Measurements from ENCODE around the gene NOS1AP.

The NOS1AP gene

DNA sequence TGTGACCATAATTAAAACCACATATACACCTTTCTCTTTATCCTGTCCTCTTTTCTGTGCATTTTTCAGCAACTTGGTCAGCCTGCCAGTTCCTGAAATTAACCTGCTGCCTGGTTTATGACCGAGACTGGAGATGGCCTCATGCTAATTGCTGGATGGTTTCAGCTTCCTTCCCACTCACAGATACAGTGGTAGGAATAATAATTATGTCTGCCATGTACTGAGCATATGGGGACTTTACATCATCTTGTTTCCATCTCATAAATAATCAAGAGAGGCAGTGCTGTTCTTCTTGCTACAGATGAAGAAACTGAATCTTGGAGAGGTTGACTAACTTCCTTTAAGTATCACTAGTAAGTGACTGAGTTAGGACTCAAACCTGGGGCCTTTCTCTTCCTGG lies 148.2 kb downstream of the NOS1AP start:
- DNase-seq (ENCODE audit: low read depth): no peak
- TF ChIP-seq, protein P1, sequence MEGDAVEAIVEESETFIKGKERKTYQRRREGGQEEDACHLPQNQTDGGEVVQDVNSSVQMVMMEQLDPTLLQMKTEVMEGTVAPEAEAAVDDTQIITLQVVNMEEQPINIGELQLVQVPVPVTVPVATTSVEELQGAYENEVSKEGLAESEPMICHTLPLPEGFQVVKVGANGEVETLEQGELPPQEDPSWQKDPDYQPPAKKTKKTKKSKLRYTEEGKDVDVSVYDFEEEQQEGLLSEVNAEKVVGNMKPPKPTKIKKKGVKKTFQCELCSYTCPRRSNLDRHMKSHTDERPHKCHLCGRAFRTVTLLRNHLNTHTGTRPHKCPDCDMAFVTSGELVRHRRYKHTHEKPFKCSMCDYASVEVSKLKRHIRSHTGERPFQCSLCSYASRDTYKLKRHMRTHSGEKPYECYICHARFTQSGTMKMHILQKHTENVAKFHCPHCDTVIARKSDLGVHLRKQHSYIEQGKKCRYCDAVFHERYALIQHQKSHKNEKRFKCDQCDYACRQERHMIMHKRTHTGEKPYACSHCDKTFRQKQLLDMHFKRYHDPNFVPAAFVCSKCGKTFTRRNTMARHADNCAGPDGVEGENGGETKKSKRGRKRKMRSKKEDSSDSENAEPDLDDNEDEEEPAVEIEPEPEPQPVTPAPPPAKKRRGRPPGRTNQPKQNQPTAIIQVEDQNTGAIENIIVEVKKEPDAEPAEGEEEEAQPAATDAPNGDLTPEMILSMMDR (conservative IDR thresholded peaks at IDR 0.05; ENCODE audit: low read depth, low read length): no peak
- H3K4me3 ChIP-seq (ENCODE audit: low read depth, low read length): no peak overlapping the region

DNA sequence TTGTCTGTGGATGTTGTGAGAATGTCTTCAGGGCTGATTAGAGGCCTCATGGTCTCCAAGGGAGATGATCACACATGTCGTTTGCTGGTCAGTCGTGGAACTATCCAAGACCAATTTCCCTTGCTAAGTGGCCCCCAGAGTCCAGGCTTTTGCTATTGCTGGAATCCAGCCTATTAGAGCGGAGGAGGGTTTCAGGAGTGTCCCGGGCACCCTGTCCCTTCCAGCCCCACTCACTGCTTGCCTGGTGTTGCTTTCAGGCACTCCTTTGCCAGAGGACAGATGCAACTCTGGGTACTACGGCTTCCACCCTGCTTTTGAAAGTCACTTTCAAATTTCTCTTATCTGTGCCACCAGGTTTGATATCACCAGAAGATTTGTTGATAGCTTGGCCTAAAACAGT lies 149.1 kb downstream of the NOS1AP start:
- TF ChIP-seq, protein P1 (conservative IDR thresholded peaks at IDR 0.05; ENCODE audit: low read depth, low read length): no peak
- H3K4me3 ChIP-seq (ENCODE audit: low read depth, low read length): no peak overlapping the region
- no peak for DNase-seq (ENCODE audit: low read depth)

DNA sequence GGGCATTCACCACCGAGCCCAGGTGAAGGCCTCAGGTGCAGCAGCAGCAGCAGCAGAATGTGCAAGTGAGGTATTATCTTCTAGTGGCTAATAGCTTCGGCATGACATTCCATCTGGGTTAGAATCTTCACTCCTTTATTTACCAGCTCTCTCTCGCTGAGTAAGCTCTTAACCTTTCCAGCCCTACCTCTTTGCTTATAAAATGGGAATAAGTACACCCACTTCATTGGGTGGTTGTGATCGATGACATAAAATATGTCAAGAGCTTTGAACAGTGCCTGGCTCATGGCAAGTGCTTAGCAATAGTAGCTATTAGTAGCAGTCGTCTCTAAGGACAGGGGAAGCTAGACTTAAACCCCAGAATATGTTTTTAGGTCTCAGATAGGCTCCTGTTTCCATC lies 149.5 kb downstream of the NOS1AP start:
- H3K4me3 ChIP-seq (ENCODE audit: low read depth, low read length): no peak overlapping the region
- DNase-seq (ENCODE audit: low read depth): no peak
- TF ChIP-seq, protein P1 (conservative IDR thresholded peaks at IDR 0.05; ENCODE audit: low read depth, low read length): no peak

DNA sequence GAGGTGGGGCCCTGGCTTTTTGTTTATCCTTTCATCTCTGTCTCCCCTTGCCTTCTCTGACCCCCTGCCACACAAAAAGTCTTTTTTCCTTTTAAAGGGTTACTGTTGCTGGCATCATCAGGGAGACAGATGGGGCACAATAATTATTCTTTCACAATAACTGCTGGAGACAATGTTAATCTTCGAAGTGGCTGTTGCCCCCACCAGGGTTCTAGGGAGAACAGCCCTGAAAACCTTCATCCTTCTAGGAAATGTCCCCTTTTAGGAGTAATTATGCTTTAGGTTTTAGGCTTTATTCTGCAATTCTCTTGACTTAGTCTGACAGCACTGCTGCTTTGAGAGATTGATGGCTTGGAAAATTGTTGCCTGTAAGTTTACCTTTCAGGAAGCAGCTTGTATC lies 150.0 kb downstream of the NOS1AP start:
- DNase-seq (ENCODE audit: low read depth): no peak
- H3K4me3 ChIP-seq (ENCODE audit: low read depth, low read length): no peak overlapping the region
- TF ChIP-seq, protein P1 (conservative IDR thresholded peaks at IDR 0.05; ENCODE audit: low read depth, low read length): no peak

DNA sequence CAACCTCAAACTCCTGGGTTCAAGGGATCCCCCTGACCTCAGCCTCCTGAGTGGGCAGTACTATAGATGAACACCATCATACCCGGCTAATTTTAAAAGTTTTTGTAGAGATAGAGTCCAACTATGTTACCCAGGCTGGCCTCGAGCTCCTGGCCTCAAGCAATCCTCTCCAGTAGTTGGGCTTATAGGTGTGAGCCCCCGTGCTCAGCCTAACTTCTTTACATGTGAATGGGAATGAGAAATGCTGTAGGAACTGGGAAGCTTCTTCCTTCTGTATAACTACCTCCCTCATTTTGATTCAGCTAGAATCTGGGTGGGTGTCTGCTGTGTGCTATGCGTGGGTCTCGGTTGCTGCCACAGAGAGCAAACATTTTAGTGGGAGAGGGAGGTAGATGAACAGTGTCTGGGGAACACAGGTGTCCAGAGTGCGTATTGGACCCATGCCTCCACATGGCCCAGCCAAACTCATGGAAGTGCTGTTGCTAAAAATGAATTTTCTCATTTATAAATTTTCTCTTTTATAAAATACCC lies 150.6 kb downstream of the NOS1AP start:
- no peak overlapping the region for H3K4me3 ChIP-seq (ENCODE audit: low read depth, low read length)
- DNase-seq (ENCODE audit: low read depth): no peak
- TF ChIP-seq, protein P1 (conservative IDR thresholded peaks at IDR 0.05; ENCODE audit: low read depth, low read length): no peak

DNA sequence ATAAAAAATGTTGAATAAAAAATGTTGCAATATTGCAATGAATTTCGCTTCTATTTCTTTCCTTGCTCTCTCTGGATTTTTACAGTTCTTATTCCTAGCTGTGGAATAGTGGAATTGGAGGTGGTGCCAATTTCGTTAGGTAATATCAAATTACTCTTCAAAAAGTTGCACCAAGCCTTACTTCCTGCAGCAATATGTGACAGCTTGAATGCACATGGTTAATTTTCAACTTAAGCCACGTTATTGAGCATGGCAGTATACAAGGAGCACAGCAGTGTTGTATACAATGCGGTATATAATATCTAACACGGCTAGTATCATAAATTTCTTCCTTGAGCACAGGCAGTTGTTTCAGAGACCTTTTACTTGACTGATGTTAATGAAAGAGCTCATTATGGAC lies 152.5 kb downstream of the NOS1AP start:
- TF ChIP-seq, protein P1 (conservative IDR thresholded peaks at IDR 0.05; ENCODE audit: low read depth, low read length): no peak

DNA sequence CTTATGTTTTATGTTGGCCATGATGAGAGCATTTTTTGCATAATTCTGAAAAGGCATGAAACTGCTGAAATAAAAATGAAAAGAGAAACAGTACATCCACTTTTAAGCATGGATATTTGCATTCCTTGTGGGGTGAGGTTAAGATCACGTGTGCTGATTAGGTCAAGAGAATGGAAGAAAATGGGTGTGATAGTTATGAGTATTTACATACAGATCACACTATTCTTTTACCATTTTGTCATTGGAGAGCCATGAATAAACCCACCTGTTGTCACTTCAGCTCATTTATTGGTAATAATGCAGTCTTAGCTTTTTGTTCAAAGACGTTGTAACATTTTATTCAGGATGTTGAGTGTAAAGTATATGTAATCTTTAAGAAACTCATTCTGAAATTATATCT lies 153.2 kb downstream of the NOS1AP start:
- TF ChIP-seq, protein P1 (conservative IDR thresholded peaks at IDR 0.05; ENCODE audit: low read depth, low read length): no peak
- DNase-seq (ENCODE audit: low read depth): no peak
- H3K4me3 ChIP-seq (ENCODE audit: low read depth, low read length): no peak overlapping the region

More for the DNA sequence above, 152.5 kb downstream of the NOS1AP start:
- H3K4me3 ChIP-seq (ENCODE audit: low read depth, low read length): no peak overlapping the region
- DNase-seq (ENCODE audit: low read depth): no peak

Data from choroid plexus epithelial cell (primary cell).